ENCODE results near the gene CREG2. TPM values are rescaled to one million over a fixed set of nuclear protein-coding genes. Genes with fewer than 3 reads are reported as not detected.
A peak's percentile ranks its signal among the peaks of the same experiment; 100 is the strongest.

Gene CREG2
- total RNA-seq, 1 donor from 2014 or later: 0.26 TPM

- TF ChIP-seq, protein P1, sequence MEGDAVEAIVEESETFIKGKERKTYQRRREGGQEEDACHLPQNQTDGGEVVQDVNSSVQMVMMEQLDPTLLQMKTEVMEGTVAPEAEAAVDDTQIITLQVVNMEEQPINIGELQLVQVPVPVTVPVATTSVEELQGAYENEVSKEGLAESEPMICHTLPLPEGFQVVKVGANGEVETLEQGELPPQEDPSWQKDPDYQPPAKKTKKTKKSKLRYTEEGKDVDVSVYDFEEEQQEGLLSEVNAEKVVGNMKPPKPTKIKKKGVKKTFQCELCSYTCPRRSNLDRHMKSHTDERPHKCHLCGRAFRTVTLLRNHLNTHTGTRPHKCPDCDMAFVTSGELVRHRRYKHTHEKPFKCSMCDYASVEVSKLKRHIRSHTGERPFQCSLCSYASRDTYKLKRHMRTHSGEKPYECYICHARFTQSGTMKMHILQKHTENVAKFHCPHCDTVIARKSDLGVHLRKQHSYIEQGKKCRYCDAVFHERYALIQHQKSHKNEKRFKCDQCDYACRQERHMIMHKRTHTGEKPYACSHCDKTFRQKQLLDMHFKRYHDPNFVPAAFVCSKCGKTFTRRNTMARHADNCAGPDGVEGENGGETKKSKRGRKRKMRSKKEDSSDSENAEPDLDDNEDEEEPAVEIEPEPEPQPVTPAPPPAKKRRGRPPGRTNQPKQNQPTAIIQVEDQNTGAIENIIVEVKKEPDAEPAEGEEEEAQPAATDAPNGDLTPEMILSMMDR (IDR thresholded peaks at IDR 0.05; ENCODE audit: insufficient read depth, low read length, severe bottlenecking): no peak
- FAIRE-seq: no peak
Measured at GRCh38 chr2:101310834-101311695, 76.2 kb downstream of the CREG2 start.

DNA sequence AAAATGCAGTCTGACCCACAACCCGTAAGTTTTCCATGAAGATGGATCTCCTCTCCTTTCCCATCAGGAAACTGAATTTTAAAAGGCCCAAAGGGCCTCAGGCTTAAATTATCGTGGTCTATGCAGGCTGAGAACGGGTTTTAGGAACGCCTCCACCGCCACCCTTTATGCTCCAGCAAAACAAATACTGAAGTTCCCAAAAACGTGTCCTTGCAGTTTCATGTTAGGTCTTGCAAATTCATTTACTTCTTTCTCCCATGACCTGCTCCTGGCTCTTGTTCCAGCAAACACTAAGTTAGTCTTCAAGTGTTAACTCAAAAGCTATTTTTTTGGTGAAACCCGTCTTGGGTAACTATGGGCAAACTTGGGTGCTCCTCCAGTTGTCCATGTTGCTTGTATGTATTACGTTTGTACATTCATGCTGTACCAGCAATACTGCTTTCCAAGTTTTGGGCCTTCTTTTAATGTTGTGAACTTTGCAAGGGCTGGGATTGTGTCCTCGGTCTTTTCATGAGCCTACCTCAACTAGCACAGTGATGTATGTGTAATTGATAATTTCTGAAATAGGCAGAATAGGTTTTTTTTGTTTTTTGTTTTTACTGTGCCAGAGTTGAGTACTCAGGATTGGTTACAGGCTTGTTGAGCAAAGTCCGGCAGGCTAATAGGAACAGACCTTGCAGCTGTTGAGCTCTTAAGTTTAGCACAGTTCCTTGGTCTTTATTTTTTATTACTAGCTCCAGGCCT, 77.0 kb downstream of the CREG2 start:
- TF ChIP-seq, protein P1 (IDR thresholded peaks at IDR 0.05; ENCODE audit: insufficient read depth, low read length, severe bottlenecking): no peak
- no peak for FAIRE-seq
- no peak overlapping the region for H3K4me3 ChIP-seq (ENCODE audit: low read depth, low read length)
- DNase-seq (ENCODE audit: low read depth): peak; percentile 30
- no peaks in the 10 kb centered on the region for H3K36me3 ChIP-seq (ENCODE audit: control insufficient read depth, insufficient read depth, low read length)
- H3K27me3 ChIP-seq (ENCODE audit: control insufficient read depth, insufficient read depth, low read length): no peaks in the 10 kb centered on the region

More at GRCh38 chr2:101310834-101311695, 76.2 kb downstream of the CREG2 start:
- peak; percentile 67 for DNase-seq (ENCODE audit: low read depth)
- H3K4me3 ChIP-seq (ENCODE audit: low read depth, low read length): no peak overlapping the region
- no peaks in the 10 kb centered on the region for H3K27me3 ChIP-seq (ENCODE audit: control insufficient read depth, insufficient read depth, low read length)
- no peaks in the 10 kb centered on the region for H3K36me3 ChIP-seq (ENCODE audit: control insufficient read depth, insufficient read depth, low read length)

DNA sequence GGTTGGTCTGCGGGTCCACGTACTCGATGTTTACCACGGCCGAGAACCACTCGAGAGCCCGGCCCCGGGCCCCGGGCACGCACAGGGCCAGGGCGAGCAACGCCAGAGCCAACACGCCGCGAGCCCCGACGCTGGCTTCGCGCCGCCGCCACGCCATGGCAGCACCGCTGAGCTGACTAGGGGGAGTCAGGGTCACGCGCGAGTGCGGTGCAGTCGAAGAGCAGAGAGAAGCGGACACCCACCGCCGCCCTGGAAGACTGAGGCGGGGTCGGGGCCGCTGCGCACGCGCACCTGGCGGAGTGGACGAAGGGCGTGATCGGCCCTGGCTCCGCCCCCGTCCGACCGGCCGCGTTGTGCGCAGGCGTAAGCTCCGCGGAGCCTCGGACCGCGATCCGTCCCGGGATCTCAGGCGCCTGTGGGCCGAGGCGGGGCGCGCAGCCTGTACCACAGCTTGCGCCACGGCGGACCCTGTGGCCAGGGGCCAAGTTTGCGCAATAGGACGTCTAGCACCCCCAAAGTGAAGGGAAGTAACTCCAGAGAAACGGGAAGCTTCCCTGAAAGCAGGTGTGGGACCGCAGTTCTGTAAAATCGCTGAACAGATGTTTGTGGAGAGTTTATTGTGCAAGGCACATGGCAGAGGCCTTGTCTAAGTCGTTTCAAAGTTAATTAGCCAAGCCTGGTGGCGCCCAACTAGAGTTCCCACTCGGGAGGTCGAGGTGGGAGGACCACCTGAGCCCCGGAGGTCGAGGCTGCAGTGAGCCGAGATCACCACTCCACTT, 78.7 kb downstream of the CREG2 start, which contains the start of gene RNF149:
Gene RNF149 (minus strand): TSS at position 270 of the 779 bp plus-strand sequence. CDS start 113 bp downstream, at position 157.
- Histone ChIP-seq H3K36me3 (ENCODE audit: control insufficient read depth, insufficient read depth, low read length) (no peaks in the 10 kb centered on the region), H3K4me3 (ENCODE audit: low read depth, low read length) (peak within 1 kb of the TSS; percentile 88), H3K27me3 (ENCODE audit: control insufficient read depth, insufficient read depth, low read length) (no peaks in the 10 kb centered on the region)
- DNase-seq (ENCODE audit: low read depth): peak; percentile 72
- TF ChIP-seq, protein P1 (IDR thresholded peaks at IDR 0.05; ENCODE audit: insufficient read depth, low read length, severe bottlenecking): no peak
- FAIRE-seq: no peak

- DNase-seq (ENCODE audit: low read depth) (no peak), FAIRE-seq (no peak)
- H3K27me3 ChIP-seq (ENCODE audit: control insufficient read depth, insufficient read depth, low read length): no peaks in the 10 kb centered on the region
- no peaks in the 10 kb centered on the region for H3K36me3 ChIP-seq (ENCODE audit: control insufficient read depth, insufficient read depth, low read length)
- TF ChIP-seq, protein P1 (IDR thresholded peaks at IDR 0.05; ENCODE audit: insufficient read depth, low read length, severe bottlenecking): no peak
- peak overlapping the region; percentile 88 for H3K4me3 ChIP-seq (ENCODE audit: low read depth, low read length)
Measured at GRCh38 chr2:101307950-101308431, 79.3 kb downstream of the CREG2 start.

GRCh38 chr2:101307503-101307902, 79.8 kb downstream of the CREG2 start:
- Histone ChIP-seq H3K36me3 (ENCODE audit: control insufficient read depth, insufficient read depth, low read length) (no peaks in the 10 kb centered on the region), H3K4me3 (ENCODE audit: low read depth, low read length) (peak overlapping the region; percentile 88), H3K27me3 (ENCODE audit: control insufficient read depth, insufficient read depth, low read length) (no peaks in the 10 kb centered on the region)
- TF ChIP-seq, protein P1 (IDR thresholded peaks at IDR 0.05; ENCODE audit: insufficient read depth, low read length, severe bottlenecking): no peak
- no peak for FAIRE-seq
- DNase-seq (ENCODE audit: low read depth): peak; percentile 68

Data from bronchial epithelial cell (primary cell).